Measurements from ENCODE around the gene FXN. TPM values are rescaled to one million over a fixed set of nuclear protein-coding genes. Genes with fewer than 3 reads are reported as not detected.
A peak's percentile ranks its signal among the peaks of the same experiment; 100 is the strongest.

Gene FXN
- total and polyA plus RNA-seq, 2 donors (not counting 1 experiment from before 2014, with no cell fraction given) = 8.8 to 9.6 TPM

DNA sequence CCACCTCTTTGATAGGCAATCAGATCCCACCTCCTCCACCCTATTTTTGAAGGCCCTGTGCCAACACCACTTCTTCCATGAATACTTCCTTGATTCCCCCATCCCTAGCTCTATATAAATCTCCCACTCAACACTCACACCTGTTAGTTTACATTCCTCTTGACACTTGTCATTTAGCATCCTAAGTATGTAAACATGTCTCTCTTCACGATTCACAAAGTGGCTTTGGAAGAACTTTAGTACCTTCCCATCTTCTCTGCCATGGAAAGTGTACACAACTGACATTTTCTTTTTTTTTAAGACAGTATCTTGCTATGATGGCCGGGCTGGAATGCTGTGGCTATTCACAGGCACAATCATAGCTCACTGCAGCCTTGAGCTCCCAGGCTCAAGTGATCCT lies 1.5 kb upstream of the FXN start:
- Histone ChIP-seq H3K27ac (ENCODE audit: low read length in 2 of 2) (no peak overlapping the region), H3K4me2 (replicated peaks; ENCODE audit: low read depth, low read length, poor library complexity, severe bottlenecking) (no peak overlapping the region), H3K9ac (ENCODE audit: low read length) (no peak overlapping the region), H3K4me1 (ENCODE audit: control insufficient read depth in 2 of 2, insufficient read depth in 2 of 2, low read length in 2 of 2) (peaks cover 8 to 11% of the 10 kb centered on the region in 2 donors), H4K20me1 (ENCODE audit: control insufficient read depth, insufficient read depth, low read length, poor library complexity, severe bottlenecking) (no peaks in the 10 kb centered on the region), H3K79me2 (ENCODE audit: control insufficient read depth, insufficient read depth, low read length) (peaks cover 4% of the 10 kb centered on the region), H3K4me3 (ENCODE audit: control extremely low read depth in 1 of 5, extremely low read depth in 1 of 5, insufficient read depth in 1 of 5, low read depth in 2 of 5, low read length in 4 of 5) (no peak overlapping the region), H3K9me3 (ENCODE audit: control extremely low read depth in 1 of 3, control insufficient read depth in 2 of 3, insufficient read depth in 1 of 3, low read length in 2 of 3) (no peaks in the 10 kb centered on the region), H3K27me3 (replicated peaks in 1 of 4; ENCODE audit: control extremely low read depth in 1 of 4, control insufficient read depth in 3 of 4, insufficient read depth in 4 of 4, low read length in 3 of 4) (no peaks in the 10 kb centered on the region), H3K36me3 (replicated peaks in 1 of 2; ENCODE audit: control extremely low read depth in 1 of 2, control insufficient read depth in 1 of 2, extremely low read depth in 1 of 2, insufficient read depth in 2 of 2, low read length in 1 of 2) (no peaks in the 10 kb centered on the region), H2AFZ (ENCODE audit: insufficient read depth, low read depth, low read length, poor library complexity, severe bottlenecking) (no peak overlapping the region)
- Mint-ChIP-seq H3K4me3 (no peak overlapping the region), H3K9me3 (ENCODE audit: insufficient read depth) (no peaks in the 10 kb centered on the region), H3K4me1 (peaks cover 11% of the 10 kb centered on the region), H3K27ac (no peak overlapping the region), H3K27me3 (no peaks in the 10 kb centered on the region)
- TF ChIP-seq, protein P1, sequence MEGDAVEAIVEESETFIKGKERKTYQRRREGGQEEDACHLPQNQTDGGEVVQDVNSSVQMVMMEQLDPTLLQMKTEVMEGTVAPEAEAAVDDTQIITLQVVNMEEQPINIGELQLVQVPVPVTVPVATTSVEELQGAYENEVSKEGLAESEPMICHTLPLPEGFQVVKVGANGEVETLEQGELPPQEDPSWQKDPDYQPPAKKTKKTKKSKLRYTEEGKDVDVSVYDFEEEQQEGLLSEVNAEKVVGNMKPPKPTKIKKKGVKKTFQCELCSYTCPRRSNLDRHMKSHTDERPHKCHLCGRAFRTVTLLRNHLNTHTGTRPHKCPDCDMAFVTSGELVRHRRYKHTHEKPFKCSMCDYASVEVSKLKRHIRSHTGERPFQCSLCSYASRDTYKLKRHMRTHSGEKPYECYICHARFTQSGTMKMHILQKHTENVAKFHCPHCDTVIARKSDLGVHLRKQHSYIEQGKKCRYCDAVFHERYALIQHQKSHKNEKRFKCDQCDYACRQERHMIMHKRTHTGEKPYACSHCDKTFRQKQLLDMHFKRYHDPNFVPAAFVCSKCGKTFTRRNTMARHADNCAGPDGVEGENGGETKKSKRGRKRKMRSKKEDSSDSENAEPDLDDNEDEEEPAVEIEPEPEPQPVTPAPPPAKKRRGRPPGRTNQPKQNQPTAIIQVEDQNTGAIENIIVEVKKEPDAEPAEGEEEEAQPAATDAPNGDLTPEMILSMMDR (IDR thresholded peaks at IDR 0.05) = no peak
- TF ChIP-seq EZH2 (IDR thresholded peaks at IDR 0.05; ENCODE audit: borderline replicate concordance, insufficient read depth, low read depth, low read length, poor library complexity, severe bottlenecking) = no peak
- 100% methylated on average over 2 of the region's 2 CpGs for WGBS (ENCODE audit: insufficient coverage)
- DNase-seq (no peak), ATAC-seq (ENCODE audit: low read depth) (no peak)
- CTCF ChIA-PET = interaction anchor here (0.6 to 2.7 kb wide), 7 partner anchors 9 to 474 kb away, joined by 3 to 14 read pairs (median 5); no protein-coding TSS in a partner anchor
- POLR2A ChIA-PET = no interaction called here
- intact Hi-C loops (cut with micrococcal nuclease) = no loop called here

GRCh38 chr9:69036309-69036708 lies 757 bp downstream of the FXN start:
- H3K4me2 ChIP-seq (replicated peaks; ENCODE audit: low read depth, low read length, poor library complexity, severe bottlenecking) = peak overlapping the region; percentile 78
- Mint-ChIP-seq H3K27ac (peak overlapping the region; percentile 93), H3K4me3 (peak overlapping the region; percentile 99), H3K27me3 (no peaks in the 10 kb centered on the region), H3K4me1 (peaks cover 11% of the 10 kb centered on the region), H3K9me3 (ENCODE audit: insufficient read depth) (no peaks in the 10 kb centered on the region)
- no peak for DNase-seq
- H4K20me1 ChIP-seq (ENCODE audit: control insufficient read depth, insufficient read depth, low read length, poor library complexity, severe bottlenecking) = peaks cover 4% of the 10 kb centered on the region
- H3K27ac ChIP-seq (ENCODE audit: low read length in 2 of 2) = peak overlapping the region; percentile 12 to 28
- no peak for ATAC-seq (ENCODE audit: low read depth)
- H3K27me3 ChIP-seq (replicated peaks in 1 of 4; ENCODE audit: control extremely low read depth in 1 of 4, control insufficient read depth in 3 of 4, insufficient read depth in 4 of 4, low read length in 3 of 4) = no peaks in the 10 kb centered on the region
- peaks cover 0 to 7% (median 0%) of the 10 kb centered on the region in 3 donors for H3K9me3 ChIP-seq (ENCODE audit: control extremely low read depth in 1 of 3, control insufficient read depth in 2 of 3, insufficient read depth in 1 of 3, low read length in 2 of 3)
- peaks cover 8 to 11% of the 10 kb centered on the region in 2 donors for H3K4me1 ChIP-seq (ENCODE audit: control insufficient read depth in 2 of 2, insufficient read depth in 2 of 2, low read length in 2 of 2)
- POLR2A ChIA-PET = no interaction called here
- no peaks in the 10 kb centered on the region for H3K36me3 ChIP-seq (replicated peaks in 1 of 2; ENCODE audit: control extremely low read depth in 1 of 2, control insufficient read depth in 1 of 2, extremely low read depth in 1 of 2, insufficient read depth in 2 of 2, low read length in 1 of 2)
- peak overlapping the region; percentile 87 for H2AFZ ChIP-seq (ENCODE audit: insufficient read depth, low read depth, low read length, poor library complexity, severe bottlenecking)
- H3K4me3 ChIP-seq (ENCODE audit: control extremely low read depth in 1 of 5, extremely low read depth in 1 of 5, insufficient read depth in 1 of 5, low read depth in 2 of 5, low read length in 4 of 5) = peak overlapping the region; percentile 69 to 94 (median 84)
- intact Hi-C loops (cut with micrococcal nuclease) = loop anchor here (5.0 kb wide), 5 partner anchors 86 to 881 kb away; partner anchors contain the start of gene PIP5K1B
- H3K79me2 ChIP-seq (ENCODE audit: control insufficient read depth, insufficient read depth, low read length) = peaks cover 4% of the 10 kb centered on the region
- WGBS (ENCODE audit: insufficient coverage) = 8% methylated on average over 2 of the region's 14 CpGs
- CTCF ChIA-PET = interaction anchor here (0.6 to 2.7 kb wide), 13 partner anchors 8 to 530 kb away, joined by 3 to 14 read pairs (median 4); a partner anchor contains a TSS
- H3K9ac ChIP-seq (ENCODE audit: low read length) = peak overlapping the region; percentile 66
- TF ChIP-seq, protein P1 (IDR thresholded peaks at IDR 0.05) = no peak
- TF ChIP-seq EZH2 (IDR thresholded peaks at IDR 0.05; ENCODE audit: borderline replicate concordance, insufficient read depth, low read depth, low read length, poor library complexity, severe bottlenecking) = no peak

Data from B cell (primary cell).